Skeletal muscle tissue (tissue), 4 donors: ENCODE results near the gene KLHDC9. TPM values are rescaled to one million over a fixed set of nuclear protein-coding genes. Genes with fewer than 3 reads are reported as not detected.
"Not testable (repeated sequence)": the region's sequence is repeated elsewhere in the genome, so short reads cannot be mapped to it uniquely, and the experiment has no call there.

Experiments used
- H3K27ac ChIP-seq: one replicate; pipeline ENCODE4 v1.7.0; 2013; ENCODE audit warnings: mild to moderate bottlenecking, low read depth, low read length, inconsistent platforms
- H3K27me3 ChIP-seq, 3 donors: one replicate each; pipeline ENCODE4 v1.7.0; 2013; ENCODE audit warnings: low read length in 3 of 3; ENCODE audit not compliant: control insufficient read depth in 3 of 3, insufficient read depth in 3 of 3
- H3K36me3 ChIP-seq, 3 donors: one replicate each; pipeline ENCODE4 v1.7.0; 2013; ENCODE audit warnings: low read length in 3 of 3; ENCODE audit not compliant: control insufficient read depth in 3 of 3, insufficient read depth in 3 of 3
- H3K4me1 ChIP-seq, 3 donors: one replicate each; pipeline ENCODE4 v1.7.0; 2013; ENCODE audit warnings: low read length in 3 of 3, mild to moderate bottlenecking in 3 of 3; ENCODE audit not compliant: control insufficient read depth in 3 of 3, insufficient read depth in 3 of 3
- H3K4me3 ChIP-seq, 3 donors: one replicate each; pipeline ENCODE4 v1.7.0; 2013; ENCODE audit warnings: low read length in 3 of 3
- H3K9ac ChIP-seq, 3 donors: one replicate each; pipeline ENCODE4 v1.7.0; 2013; ENCODE audit warnings: low read length in 3 of 3, mild to moderate bottlenecking in 3 of 3, moderate library complexity in 2 of 3, low read depth in 1 of 3
- H3K9me3 ChIP-seq, 3 donors: one replicate each; pipeline ENCODE4 v1.7.0; 2013; ENCODE audit warnings: low read length in 3 of 3; ENCODE audit not compliant: control insufficient read depth in 3 of 3
- total RNA-seq: library from RNA; depleted of rRNA; stranded (reverse); fragments of >200 nt; gene quantifications from one replicate; pipeline ENCODE4 v1.2.3, GENCODE V29; 2014
- donor health status: Osteomylitis.

Gene KLHDC9
- total RNA-seq, 1 donor from 2014 or later = not detected

DNA sequence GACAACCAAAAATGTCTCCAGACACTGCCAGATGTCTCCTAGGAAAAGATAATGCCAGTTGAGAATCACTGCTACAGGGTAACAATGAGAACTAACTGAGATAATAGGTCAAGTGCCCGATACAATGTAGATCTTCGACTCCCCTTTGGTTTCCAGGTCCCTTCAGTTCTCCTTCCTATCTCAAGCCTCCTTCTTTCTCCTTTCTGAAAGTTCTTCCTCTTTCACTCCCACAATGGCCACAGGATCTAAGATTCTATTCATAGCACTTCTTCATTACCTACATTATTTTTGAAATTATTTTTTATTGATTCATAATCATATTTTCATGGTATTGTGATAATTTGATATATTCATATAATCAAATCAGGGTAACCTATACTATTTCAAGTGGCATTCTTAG, 13.4 kb downstream of the KLHDC9 start:
- Histone ChIP-seq H3K36me3 (no peaks in the 10 kb centered on the region), H3K27me3 (no peaks in the 10 kb centered on the region), H3K27ac (no peak overlapping the region), H3K9ac (no peak overlapping the region), H3K4me1 (peaks cover 17 to 34% (median 18%) of the 10 kb centered on the region in 3 donors), H3K9me3 (no peaks in the 10 kb centered on the region), H3K4me3 (no peak overlapping the region)

DNA sequence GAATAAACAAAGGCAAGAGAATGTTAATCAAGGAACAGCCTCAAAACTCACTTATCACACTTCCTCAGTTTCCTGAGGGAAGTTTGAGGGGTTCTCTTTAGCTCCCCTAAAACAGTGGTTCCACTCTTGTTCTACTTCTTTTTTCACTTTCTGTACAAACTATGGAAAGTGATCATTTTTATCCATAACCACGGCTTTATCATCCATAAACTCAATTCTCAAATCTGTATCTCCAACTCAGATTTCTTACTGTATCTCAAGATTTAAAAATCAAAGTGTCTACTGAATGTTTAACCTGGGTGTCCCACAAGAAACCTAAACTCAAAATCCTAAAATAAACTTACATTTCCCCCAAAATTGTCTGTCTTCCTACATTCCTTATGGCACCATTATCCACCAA, 15.8 kb downstream of the KLHDC9 start:
- H3K9ac ChIP-seq = no peak overlapping the region
- no peaks in the 10 kb centered on the region for H3K9me3 ChIP-seq
- H3K27ac ChIP-seq = no peak overlapping the region
- H3K36me3 ChIP-seq = no peaks in the 10 kb centered on the region
- no peak overlapping the region for H3K4me3 ChIP-seq
- no peaks in the 10 kb centered on the region for H3K27me3 ChIP-seq
- H3K4me1 ChIP-seq = peaks cover 32 to 48% (median 34%) of the 10 kb centered on the region in 3 donors

DNA sequence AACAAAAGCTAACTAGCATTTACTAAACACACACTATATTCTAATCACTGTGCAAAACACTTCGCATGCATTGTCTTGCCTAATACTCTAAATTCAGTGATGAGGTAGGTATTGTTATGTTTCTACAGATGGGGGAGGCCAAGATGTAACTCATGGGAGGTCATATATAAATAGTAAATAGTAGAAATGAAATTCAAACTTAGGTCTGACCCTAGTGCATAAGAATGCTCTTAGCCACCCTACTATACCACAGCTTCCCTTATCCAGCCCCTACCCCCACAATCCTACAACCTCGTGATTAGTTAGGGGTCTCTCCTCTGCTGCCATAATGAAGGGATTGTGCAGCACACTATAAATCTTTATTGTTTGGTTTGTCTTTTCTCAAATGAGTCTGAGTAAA, 16.4 kb downstream of the KLHDC9 start:
- H3K36me3 ChIP-seq = no peaks in the 10 kb centered on the region
- H3K9me3 ChIP-seq = no peaks in the 10 kb centered on the region
- H3K27ac ChIP-seq = no peak overlapping the region
- H3K4me3 ChIP-seq = no peak overlapping the region
- H3K9ac ChIP-seq = no peak overlapping the region
- H3K27me3 ChIP-seq = no peaks in the 10 kb centered on the region
- peaks cover 38 to 55% (median 40%) of the 10 kb centered on the region in 3 donors for H3K4me1 ChIP-seq

DNA sequence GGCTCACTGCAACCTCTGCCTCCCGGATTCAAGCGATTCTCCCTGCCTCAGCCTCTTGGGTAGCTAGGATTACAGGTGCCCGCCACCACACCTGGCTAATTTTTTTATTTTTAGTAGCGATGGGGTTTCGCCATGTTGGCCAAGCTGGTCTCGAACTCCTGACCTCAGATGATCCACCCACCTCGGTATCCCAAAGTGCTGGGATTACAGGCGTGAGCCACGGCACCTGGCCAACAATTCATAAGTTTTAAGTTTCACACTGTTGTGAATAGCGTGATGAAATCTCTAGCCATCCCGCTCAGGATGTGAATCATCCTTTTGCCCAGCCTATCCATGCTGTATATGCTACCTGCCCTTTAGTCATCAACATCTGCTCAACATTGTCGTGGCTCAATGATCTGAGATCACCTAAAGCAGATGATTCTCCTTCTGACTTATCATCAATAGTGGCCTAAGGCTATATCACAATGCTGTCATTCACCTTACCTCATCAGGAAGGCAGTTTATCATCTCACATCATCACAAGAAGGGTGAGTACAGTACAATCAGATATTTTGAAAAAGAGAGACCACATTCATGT, 17.1 kb downstream of the KLHDC9 start:
- Histone ChIP-seq H3K9ac (no peak overlapping the region), H3K27ac (no peak overlapping the region), H3K9me3 (no peaks in the 10 kb centered on the region), H3K4me1 (peaks cover 45 to 61% (median 46%) of the 10 kb centered on the region in 3 donors), H3K27me3 (no peaks in the 10 kb centered on the region), H3K4me3 (no peak overlapping the region), H3K36me3 (peaks cover under 1 to 5% (median 5%) of the 10 kb centered on the region in 3 donors)

DNA sequence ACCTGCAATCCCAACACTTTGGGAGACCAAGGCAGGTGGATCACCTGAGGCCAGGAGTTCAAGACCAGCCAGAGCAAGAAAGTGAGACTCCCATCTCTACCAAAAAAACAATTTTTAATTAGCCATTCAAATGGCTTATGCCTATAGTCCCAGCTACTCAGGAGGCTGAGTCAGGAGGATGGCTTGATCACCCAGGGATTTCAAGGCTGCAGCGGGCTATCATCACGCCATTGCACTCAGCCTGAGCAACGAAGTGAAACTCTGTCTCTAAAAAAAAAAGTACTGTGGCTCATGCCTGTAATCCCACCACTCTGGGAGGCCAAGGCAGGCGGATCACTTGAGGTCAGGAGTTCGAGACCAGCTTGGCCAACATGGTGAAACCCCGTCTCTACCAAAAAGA, 17.8 kb downstream of the KLHDC9 start:
- H3K9ac ChIP-seq, H3K27me3 ChIP-seq, H3K4me3 ChIP-seq, H3K9me3 ChIP-seq, H3K27ac ChIP-seq: not testable (repeated sequence)
- H3K36me3 ChIP-seq = peaks cover 8 to 12% (median 12%) of the 10 kb centered on the region in 3 donors
- H3K4me1 ChIP-seq = peaks cover 46 to 67% (median 48%) of the 10 kb centered on the region in 3 donors

DNA sequence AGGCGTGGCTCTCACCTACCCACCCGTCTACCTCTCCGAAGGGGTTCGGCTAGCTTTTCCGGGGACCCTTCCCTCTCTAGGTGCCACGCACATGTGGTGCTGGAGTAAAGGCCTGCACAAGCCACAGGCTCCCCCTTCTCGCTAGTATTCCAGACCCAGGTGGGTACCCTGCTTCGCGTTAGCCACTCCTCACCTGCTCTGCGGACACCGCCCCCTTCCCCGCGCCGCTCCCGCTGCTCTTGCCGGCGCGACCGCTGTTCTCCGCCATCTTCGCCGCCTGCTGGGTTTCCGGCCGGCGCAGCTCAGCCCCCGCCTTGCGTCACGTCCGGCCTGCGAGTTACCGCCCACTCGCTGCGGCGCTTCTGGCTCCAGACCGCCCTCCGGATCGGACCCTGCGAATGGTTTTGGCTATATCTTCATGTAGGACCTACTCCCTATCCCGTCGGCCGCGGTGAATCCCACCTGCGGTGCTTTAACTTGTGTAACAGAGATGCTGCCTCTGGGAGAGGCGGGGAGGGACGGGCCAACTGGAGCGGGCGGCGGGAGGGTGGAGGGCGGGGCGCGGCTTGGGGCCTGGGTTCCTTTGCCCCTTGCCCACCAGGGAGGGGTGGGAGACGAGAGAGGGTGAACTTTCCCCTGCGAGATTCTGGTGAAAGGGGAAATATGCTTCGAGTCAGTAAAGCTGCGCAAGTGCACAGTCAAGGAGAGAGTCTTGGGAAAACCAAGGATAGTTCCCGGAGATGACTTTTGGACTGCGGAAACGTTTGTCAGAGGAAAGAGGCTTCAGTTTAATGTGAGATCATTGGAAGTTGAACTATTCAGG, 19.8 kb downstream of the KLHDC9 start, which contains the start of the genes NIT1 and PFDN2:
Gene NIT1, plus strand, starts transcription at position 347 of the 823 bp plus-strand sequence. Its CDS starts 72 bp downstream, at position 419.
Gene PFDN2, minus strand, starts transcription at position 279 of the 823 bp plus-strand sequence. Its CDS starts 11 bp downstream, at position 268.
- peaks cover 28 to 32% (median 32%) of the 10 kb centered on the region in 3 donors for H3K36me3 ChIP-seq
- H3K4me1 ChIP-seq = peaks cover 43 to 62% (median 45%) of the 10 kb centered on the region in 3 donors
- no peaks in the 10 kb centered on the region for H3K27me3 ChIP-seq
- peak within 1 kb of the TSS; percentile 100 for H3K4me3 ChIP-seq
- peak within 1 kb of the TSS; percentile 96 for H3K27ac ChIP-seq
- peak within 1 kb of the TSS; percentile 99 to 100 (median 99) for H3K9ac ChIP-seq
- H3K9me3 ChIP-seq = no peaks in the 10 kb centered on the region

DNA sequence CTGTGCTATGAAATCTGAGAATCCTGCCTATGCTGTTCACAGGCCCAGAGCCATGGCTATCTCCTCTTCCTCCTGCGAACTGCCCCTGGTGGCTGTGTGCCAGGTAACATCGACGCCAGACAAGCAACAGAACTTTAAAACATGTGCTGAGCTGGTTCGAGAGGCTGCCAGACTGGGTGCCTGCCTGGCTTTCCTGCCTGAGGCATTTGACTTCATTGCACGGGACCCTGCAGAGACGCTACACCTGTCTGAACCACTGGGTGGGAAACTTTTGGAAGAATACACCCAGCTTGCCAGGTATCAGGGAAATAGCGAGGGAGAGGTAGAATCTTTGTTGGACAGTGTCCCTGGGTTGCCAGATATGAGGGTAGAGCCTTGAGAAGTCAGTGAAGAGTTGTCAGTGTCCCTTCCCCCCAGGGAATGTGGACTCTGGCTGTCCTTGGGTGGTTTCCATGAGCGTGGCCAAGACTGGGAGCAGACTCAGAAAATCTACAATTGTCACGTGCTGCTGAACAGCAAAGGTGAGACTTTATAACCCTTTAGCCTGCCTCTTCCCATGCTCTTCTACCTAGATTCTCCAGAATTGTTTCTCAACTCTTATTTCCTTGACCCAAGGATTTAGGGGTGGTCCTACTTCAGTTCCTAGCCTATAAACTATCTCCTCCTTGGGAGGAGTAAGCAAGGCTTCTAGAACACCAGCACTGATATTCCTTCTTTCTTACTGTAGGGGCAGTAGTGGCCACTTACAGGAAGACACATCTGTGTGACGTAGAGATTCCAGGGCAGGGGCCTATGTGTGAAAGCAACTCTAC, 21.1 kb downstream of the KLHDC9 start:
- Histone ChIP-seq H3K36me3 (peaks cover 40 to 43% (median 43%) of the 10 kb centered on the region in 3 donors), H3K27ac (peak overlapping the region; percentile 96), H3K4me1 (peaks cover 43 to 54% (median 45%) of the 10 kb centered on the region in 3 donors), H3K9ac (peak overlapping the region; percentile 99 to 100 (median 99)), H3K27me3 (no peaks in the 10 kb centered on the region), H3K9me3 (no peaks in the 10 kb centered on the region), H3K4me3 (peak overlapping the region; percentile 100)

DNA sequence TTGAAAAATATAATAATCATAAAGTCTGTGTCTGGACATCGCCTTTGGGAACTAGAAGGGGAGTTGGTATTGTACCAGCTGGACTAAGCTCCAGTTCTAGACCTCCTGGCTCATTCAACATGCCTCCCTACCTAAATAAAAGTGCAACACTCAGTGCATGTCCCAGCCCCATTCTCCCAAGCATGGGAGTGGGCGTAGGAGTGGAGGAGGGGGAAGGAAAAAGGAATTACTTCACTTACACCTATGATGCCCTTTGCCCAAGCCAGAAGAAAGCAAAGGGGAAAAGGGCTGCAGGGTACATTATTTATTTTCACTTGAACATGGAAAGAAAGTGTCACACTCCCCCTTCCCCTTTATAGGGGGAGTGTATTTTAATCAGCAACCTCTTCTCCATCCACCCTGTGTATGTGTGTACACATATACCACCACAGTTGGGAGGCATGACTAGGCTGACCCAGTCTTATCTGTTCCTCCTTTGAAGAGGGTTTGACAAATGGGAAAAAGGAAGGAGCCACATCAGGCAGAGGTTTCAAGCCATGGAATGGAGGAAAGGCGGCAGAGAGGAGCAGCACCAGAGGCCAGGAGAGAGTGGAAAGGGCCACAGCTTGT, 23.0 kb downstream of the KLHDC9 start:
- peak overlapping the region; percentile 9 for H3K27ac ChIP-seq
- no peak overlapping the region for H3K9ac ChIP-seq
- H3K36me3 ChIP-seq = peaks cover 42 to 53% (median 52%) of the 10 kb centered on the region in 3 donors
- no peaks in the 10 kb centered on the region for H3K9me3 ChIP-seq
- peaks cover 30 to 36% (median 34%) of the 10 kb centered on the region in 3 donors for H3K4me1 ChIP-seq
- H3K27me3 ChIP-seq = no peaks in the 10 kb centered on the region
- H3K4me3 ChIP-seq = no peak overlapping the region

DNA sequence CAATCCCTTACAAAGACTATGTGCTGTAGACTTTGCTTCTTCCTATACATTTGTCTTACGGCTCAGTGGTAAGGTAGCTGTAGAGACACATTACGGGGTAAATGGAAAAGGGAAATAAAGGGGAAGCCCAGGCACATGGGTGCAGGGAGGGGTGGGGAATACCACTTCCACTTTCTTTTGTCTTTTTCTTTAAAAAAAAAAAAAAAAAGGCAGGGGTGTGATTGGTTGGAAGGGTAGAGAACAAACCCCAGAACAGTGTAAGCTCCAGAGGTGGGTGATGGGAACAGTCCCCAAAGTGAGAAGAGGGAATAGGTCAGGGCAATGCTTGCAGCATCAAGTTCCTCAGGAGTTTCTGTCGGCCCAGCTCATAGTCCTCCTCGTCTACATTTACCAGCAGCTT, 23.7 kb downstream of the KLHDC9 start:
- Histone ChIP-seq H3K4me1 (peaks cover 25 to 30% (median 29%) of the 10 kb centered on the region in 3 donors), H3K27me3 (no peaks in the 10 kb centered on the region), H3K27ac (no peak overlapping the region), H3K9ac (no peak overlapping the region), H3K9me3 (no peaks in the 10 kb centered on the region), H3K36me3 (peaks cover 42 to 57% (median 52%) of the 10 kb centered on the region in 3 donors), H3K4me3 (no peak overlapping the region)
